HG02943 (cell line): ENCODE data around the gene IL17RB.

Experiments used
- ATAC-seq: cut with Tn5 transposase; IDR thresholded peaks from one replicate; pipeline ENCODE4 v1.9.1; 2021; ENCODE audit warnings: mild to moderate bottlenecking, low read depth, moderate library complexity; ENCODE audit not compliant: unreplicated experiment

IL17RB gene

DNA sequence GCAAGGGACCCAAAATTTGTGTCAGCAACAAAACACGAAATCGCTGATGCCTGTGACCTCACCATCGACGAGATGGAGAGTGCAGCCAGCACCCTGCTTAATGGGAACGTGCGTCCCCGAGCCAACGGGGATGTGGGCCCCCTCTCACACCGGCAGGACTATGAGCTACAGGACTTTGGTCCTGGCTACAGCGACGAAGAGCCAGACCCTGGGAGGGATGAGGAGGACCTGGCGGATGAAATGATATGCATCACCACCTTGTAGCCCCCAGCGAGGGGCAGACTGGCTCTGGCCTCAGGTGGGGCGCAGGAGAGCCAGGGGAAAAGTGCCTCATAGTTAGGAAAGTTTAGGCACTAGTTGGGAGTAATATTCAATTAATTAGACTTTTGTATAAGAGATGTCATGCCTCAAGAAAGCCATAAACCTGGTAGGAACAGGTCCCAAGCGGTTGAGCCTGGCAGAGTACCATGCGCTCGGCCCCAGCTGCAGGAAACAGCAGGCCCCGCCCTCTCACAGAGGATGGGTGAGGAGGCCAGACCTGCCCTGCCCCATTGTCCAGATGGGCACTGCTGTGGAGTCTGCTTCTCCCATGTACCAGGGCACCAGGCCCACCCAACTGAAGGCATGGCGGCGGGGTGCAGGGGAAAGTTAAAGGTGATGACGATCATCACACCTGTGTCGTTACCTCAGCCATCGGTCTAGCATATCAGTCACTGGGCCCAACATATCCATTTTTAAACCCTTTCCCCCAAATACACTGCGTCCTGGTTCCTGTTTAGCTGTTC lies 35.0 kb upstream of the IL17RB start:
- ATAC-seq = no peak

DNA sequence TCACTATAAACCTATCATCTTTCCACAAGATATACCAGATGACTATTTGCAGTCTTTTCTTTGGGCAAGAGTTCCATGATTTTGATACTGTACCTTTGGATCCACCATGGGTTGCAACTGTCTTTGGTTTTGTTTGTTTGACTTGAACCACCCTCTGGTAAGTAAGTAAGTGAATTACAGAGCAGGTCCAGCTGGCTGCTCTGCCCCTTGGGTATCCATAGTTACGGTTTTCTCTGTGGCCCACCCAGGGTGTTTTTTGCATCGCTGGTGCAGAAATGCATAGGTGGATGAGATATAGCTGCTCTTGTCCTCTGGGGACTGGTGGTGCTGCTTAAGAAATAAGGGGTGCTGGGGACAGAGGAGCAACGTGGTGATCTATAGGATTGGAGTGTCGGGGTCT lies 33.9 kb upstream of the IL17RB start:
- no peak for ATAC-seq

DNA sequence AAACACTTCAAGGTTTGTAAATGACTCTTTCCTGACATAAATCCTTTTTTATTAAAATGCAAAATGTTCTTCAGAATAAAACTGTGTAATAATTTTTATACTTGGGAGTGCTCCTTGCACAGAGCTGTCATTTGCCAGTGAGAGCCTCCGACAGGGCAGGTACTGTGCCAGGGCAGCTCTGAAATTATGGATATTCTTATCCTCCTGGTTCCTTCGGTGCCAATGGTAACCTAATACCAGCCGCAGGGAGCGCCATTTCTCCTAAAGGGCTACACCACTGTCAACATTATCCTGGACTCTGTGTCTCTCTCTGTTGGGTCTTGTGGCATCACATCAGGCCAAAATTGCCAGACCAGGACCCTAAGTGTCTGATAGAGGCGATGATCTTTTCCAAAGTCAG lies 33.1 kb upstream of the IL17RB start:
- ATAC-seq = no peak

DNA sequence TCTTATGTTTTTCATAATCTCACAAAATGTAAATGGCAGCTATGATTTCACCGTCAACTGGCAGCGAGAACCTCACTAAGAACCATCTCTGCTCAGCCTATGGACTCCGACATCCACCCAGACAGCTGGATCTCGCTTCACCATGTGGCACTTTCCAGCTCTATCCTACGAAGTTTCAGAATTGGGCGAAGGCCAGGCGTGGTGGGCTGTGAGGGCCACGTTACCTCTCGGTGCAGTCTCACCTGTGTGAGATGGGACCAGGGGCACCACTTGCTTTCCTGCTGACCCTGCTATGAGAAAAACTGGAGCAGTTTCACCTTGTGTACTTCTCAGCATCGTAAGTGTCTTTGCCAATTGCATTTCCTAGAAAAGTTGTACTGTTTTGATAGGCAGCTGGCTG lies 32.5 kb upstream of the IL17RB start:
- ATAC-seq = no peak

DNA sequence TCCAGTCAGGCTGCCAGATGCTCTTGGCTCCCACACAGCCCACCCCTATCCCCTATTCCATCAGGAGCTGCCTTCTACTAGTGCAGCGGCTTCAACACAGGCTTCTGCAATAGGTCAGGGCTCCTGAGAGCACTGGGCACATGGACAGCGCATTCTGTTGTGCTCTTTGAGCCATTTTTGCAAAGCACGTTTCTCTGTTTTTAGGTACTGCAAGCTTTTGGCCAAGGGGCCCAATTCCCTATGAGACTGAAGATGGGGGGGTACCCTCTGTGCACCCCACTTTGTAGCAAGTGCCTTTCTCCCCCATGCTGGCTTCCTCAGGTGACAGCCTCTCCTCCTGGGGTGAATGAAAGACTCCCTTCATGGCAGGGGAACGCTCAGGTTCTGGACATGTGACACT lies 31.3 kb upstream of the IL17RB start:
- ATAC-seq = no peak

DNA sequence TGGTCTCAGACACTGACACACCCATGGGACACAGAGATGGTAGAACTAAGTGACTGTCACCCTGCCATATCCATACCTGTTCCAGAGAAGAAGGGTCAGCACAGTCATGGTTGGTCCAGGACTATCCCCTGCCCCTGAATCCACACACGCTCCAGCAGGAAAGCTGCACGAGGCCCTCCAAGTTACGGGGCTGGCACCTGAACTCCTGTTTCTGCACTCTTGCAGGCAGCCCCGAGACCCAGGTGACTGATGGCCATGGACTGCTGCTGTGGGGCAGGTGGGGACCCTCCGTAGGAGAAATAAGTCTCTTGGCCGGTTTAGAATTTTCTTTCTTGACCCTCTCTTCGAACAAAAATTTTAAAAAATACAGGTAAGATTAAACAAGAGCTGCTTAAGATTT lies 30.7 kb upstream of the IL17RB start:
- no peak for ATAC-seq

DNA sequence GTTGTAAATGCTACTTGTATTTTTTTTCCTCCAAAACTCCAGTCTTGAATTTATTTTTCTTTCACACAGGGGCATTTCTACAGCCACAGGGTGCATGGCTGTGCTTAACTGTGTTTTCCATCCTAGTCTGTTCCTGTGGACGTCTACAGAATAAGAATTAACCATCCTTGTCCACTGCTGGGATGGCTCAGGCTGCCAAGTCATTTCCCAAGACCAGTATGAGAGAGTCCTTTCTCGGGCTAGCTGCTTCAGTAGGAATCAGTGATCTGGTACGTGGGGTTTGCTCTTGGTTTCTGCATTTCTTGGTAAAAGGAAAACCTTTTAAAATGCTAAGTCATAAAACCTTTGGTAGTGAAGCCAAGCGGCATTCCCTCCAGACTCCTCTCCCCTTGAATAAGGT lies 29.9 kb upstream of the IL17RB start:
- no peak for ATAC-seq

DNA sequence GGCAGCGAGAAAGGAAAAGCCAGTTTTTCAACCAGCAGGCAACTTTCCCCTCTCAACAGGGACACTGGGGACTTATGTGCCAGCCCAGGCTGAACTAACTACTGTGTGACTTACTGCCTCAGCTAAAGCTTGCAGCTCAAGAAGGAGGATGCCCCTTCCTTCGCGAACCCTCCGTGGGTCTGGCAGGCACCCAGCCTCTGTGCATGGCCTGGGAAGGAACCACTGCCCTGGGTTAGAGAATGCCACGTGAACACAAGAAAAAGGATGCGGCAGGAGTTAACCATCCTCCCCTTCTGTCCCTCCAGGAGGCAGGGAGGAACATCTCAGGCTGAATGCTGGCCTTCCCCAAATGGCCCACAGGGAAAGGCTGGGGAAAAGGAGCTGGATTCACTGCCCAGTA lies 29.2 kb upstream of the IL17RB start:
- no peak for ATAC-seq

DNA sequence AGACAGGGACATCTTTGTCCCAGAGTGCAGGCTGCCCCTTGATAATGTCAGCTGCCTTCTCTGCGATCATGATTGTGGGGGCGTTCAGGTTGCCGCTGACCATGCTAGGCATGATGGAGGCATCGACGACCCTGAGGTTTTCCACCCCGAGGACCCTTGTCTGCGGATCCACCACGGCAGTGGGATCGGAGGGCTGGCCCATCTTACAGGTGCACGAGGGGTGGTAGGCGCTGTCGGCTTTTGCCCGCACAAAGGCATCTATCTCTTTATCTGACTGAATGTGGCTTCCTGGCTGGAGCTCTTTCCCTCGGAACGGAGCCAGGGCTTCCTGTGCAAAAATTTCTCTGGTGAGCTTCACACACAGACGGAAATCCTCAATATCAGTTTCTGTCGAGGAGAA lies 28.6 kb upstream of the IL17RB start:
- no peak for ATAC-seq

DNA sequence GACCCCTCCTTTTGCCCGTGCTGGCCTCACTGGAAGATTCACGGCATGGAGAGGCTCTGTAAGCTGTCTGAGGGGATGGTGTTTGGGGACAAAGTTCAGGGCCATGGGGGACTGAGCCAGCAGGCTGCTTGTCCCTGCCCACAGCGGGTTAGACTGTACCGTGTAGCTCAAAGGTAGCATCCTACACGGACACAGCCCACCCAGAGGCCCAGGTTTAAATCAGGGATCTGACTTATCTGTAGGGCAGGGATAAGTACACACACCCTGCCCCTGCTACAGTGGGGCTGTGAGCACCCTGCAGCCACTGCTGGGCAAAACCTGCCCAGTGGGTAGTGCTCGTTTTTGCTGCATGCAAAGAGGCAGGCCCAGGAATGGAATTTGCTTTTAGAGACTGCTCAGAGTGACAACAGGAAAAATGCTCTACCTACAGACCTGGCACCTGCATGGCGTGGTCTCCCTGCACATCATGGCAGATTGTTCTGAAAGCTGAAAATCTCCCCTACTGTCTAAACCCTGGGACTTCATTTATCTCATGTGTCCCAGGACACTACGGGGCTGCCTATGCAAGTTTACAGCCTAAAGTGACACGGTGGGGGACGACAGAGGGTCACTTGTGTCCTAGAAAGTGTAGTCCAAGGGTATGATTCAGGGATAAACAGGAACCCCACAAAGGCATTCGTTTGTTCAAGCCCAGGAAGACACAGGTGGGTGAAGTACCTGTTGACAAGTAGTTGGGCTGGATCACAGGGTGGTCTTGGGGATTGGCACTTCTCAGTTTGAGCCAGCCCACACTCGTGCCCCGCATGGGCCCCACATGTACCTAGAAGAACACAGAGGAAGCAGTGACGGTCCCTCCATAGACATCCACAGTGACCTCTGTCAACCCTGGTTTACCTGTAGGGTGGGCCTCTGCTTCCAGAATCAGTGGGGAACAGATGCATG lies 27.9 kb upstream of the IL17RB start:
- no peak for ATAC-seq

DNA sequence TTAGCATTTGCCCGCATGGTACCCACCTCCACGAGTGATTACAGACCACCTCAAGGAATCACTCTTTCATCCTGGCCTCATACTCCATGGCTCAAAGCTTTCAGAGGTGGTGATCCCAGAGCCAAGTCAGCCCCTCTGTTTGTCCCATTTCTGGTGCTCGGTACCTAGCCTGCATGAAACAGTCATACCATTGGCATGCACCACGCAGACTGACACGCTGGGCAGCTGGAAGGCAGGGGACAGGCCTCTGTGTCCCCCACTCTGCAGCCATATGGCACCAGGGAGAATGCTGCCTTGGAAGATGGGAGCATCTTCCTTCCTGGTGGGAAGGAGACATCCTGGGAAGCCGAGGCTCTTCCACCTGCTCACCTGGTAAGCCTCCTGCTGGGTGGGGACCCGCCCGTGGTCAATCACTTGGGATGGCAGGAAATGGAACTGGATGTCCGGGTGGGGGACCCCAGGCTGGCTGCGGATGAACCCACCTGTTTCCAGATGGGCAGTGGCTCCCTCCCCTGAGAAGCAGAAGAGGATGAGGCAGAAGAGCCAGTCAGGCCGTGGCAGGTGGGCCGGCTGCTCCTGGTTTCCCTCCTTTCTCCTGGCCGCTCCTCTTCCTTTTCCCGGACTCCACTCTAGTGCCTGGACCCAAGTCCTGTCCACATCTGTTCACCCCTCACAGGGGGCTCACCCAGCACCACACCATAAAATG lies 27.1 kb upstream of the IL17RB start:
- no peak for ATAC-seq

DNA sequence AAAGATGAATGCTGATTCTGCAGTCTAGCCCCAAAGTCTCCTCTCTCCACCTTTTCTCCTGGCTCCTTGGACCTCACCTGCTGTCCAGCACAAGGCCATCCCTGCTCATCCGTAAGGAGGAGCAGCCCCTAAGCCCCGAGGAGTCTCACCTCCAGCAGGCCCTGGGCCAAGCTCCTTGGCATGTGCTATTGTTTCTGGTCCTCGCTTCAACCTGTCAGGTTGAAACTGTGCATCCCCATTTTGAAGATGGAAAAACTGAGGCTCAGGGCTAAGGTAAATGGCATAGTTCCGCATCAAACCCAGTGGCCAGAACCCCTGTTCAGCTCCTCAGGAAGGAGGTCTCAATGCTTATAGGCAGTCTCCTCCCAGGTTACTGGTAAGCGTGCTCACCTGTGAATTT lies 26.3 kb upstream of the IL17RB start:
- ATAC-seq = no peak

DNA sequence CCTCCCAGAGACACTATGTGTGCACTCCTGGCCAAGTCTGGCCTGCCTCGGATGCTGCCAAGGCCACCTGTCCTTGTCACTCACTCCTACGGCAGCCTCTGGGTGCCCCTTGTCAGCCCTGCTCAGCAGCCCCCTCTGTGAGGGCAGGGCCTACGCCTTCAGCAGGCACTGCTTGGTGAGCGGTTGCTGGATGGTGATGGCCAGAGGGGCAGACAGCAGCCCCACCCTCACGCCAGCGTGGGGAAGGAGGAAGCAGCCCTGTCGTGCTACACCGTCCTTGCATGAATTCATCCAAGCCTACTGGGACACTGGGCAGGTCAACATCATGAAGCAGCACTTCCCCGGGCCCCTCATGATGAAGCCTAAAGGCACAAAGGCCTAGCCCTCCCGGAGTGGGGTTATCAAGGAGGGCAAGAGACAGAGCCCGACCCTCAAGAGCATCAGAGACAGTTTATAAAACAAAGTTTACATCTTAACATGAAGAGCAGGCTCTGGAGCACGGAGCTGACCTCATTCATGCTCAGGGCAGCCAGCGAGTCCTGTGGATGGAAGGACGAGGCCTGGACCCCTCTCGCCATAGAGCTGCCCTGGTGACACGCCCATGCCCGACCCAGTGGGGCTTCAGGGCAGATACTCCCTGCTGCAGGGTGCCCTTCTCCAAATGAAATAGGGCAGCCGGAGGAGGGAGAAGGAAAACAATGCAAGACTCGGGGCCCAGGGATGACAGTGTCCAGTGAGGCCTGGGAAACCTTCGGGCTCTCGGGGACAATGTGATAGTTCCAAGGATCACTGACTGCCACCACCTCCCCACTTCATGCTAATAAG lies 25.4 kb upstream of the IL17RB start:
- ATAC-seq = no peak

DNA sequence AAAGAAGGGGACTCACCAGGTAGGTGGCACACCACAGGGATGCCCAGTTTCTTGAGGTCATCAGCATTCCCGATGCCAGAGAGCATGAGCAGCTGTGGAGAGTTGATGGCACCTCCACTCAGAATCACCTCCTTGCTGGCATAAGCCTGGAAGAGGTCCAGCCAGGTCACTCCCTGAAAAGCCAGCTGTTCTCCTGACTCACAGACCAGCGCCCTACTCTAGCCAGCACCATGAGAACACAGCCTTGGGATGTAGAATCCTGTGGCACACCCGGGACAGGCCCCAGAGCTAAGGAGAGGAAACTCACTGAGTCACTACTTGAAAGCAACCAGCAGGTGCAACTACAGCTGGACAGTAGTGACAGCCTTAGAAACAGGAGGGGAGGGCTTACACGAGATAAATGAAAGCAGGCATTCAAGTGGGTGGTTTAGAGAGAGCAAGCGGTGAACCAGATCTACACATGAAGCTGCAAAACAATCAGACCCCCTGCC lies 24.7 kb upstream of the IL17RB start:
- no peak for ATAC-seq

DNA sequence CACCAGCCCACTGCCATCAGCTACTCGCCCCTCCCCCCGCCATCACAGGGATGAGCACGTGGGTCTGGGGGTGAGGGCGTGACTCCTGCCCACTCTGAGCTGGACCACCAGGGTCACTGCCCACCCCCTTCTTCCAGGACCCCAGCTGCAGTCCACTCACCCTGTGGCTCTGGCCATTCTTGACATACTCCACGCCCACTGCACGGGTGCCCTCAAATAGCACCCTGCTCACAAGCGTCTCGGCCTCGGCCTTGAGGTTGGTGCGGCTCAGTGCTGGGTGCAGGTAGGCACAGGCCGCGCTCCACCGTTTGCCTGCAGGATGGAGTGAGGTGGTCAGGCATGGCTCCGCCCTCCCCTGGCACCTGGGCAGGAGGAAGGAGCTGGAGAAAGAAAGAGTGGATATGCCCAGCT lies 24.0 kb upstream of the IL17RB start:
- no peak for ATAC-seq

DNA sequence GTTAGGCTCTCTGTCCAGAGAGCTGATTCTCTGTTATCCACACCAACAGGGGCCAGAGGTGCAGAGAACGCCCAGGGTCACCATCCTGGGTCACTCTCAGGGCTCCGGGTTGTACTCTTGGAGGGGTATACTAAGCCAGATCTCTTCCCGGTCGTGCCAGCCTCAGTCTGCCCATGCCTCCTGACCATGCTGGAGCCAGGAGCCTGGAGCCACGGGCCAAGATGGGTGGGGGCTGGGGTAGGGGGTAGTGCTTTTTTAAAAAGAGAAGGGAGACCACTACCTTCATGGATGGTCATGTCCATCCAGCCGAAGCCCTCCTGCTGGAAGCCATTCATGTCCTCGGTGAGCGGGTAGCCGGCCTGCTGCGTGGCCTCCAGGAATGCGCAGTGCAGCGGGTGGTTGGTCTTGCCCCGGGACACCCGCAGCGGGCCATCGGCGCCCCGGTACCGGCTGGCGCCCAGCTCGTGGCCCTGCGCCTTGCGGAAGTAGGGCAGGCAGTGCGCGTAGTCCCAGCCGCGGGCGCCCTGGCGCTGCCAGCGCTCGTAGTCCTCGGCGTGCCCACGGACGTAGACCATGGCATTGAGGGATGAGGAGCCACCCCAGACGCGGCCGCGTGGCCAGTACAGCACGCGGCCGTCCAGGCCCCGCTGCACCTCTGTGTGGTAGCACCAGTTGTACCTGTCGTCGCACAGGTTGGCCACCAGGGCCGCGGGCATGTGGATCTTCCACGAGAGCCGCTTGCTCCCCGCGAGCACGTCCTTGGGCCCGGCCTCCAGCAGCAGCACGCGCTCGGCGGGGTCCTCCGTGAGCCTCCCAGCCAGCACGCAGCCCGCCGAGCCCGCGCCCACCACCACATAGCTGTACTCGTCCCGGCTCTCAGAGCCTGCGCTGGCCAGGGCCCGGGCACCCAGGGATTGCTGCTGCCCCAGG lies 23.1 kb upstream of the IL17RB start:
- no peak for ATAC-seq

DNA sequence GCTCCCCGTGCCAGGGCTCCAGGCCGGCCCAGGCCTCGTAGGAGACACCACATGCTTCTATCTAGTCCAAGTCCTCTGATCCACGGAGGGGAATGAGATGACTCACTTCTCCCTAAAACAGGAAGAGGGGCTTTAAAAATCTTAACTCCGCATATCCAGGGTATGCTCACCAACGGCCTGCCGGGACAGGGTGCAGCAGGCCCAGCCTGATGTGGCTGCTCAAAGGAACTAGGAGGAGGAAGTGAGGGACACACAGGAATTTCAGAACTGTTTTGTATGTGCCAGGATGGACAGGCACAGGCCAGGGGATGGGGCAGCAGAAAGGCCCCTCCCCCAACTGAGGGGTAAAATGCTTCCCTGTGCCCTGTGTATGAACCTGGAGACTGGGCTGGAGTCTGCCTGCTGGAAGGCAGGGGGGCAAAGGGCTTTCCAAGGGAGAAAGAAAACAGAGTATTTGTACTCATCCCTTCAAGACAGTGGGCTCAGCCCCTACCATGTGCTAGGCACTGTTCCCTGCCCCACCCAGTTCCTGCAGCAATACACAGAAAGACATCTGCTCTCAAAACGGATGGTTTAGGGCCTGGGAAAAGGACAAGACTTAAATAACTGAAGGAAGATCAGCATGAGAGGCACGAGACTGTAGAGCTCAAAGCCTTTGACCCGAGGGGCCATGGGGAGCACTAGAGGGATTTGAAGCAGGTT lies 22.3 kb upstream of the IL17RB start:
- ATAC-seq = no peak

DNA sequence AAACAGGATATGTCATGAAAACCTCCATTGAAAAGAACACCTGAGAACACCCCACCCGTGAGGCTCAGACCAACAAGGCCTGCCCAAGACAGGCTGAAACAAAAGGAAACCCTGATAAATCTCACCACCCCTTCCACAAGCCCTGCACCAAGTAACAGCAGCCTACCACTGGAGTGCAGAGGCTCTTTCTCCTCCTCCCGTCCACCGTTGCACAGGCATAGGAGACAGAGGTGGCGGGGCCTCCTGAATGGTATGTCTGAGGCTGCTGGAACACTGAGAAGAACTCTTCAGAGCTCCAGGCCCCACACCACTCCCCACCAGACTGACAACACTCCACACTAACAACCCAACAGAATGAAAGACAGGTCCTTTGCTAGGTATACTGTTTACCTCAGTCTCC lies 21.6 kb upstream of the IL17RB start:
- ATAC-seq = no peak
